H1 (cell line): Measurements from ENCODE around the gene ACTL8. TPM values are rescaled to one million over a fixed set of nuclear protein-coding genes. Genes with fewer than 3 reads are reported as not detected.

Experiments used
- CTCF ChIA-PET: fragments of 300-600 bp; sonication (Branson Sonifier 250); formaldehyde crosslinking; loops from one replicate; lab custom pipeline; 2021; ENCODE audit not compliant: partially characterized antibody; lab: Charles Lee
- POLR2A ChIA-PET: fragments of 300-600 bp; sonication (Branson Sonifier 250); formaldehyde crosslinking; loops from one replicate; lab custom pipeline; 2021; ENCODE audit warnings: inconsistent platforms; ENCODE audit not compliant: partially characterized antibody; lab: Charles Lee
- DNase-seq, 2 experiments: peaks; one replicate each; pipeline versions ENCODE4 v3.0.0 to v3.0.0-alpha.2; 2010 to 2022; ENCODE audit warnings: low spot score in 2 of 2, low read depth in 1 of 2, mixed read lengths in 1 of 2
- FAIRE-seq: peaks from 2 replicates; lab custom pipeline; 2011; peaks lifted over from hg19 to GRCh38; lab: Jason Lieb, UNC
- H2AFZ ChIP-seq: 2 replicates; pipeline ENCODE4 v1.8.1; 2012; ENCODE audit warnings: low read length, inconsistent platforms
- H2AK5ac ChIP-seq: 2 replicates; pipeline ENCODE4 v1.6.1; 2013; ENCODE audit warnings: low read depth, low read length
- H2BK120ac ChIP-seq: replicated peaks from 2 replicates; pipeline ENCODE3; 2013; ENCODE audit warnings: low read depth, low read length, inconsistent platforms
- H2BK12ac ChIP-seq: 2 replicates; pipeline ENCODE4 v1.6.1; 2013; ENCODE audit warnings: low read depth, low read length
- H2BK15ac ChIP-seq: 2 replicates; pipeline ENCODE4 v1.6.1; 2013; ENCODE audit warnings: low read length
- H2BK20ac ChIP-seq: 2 replicates; pipeline ENCODE4 v1.6.1; 2013; ENCODE audit warnings: low read length
- H2BK5ac ChIP-seq: 2 replicates; pipeline ENCODE4 v1.6.1; 2013; ENCODE audit warnings: low read depth, low read length
- H3K14ac ChIP-seq: 2 replicates; pipeline ENCODE4 v1.6.1; 2013; ENCODE audit warnings: inconsistent platforms; ENCODE audit not compliant: insufficient read length
- H3K18ac ChIP-seq: 2 replicates; pipeline ENCODE4 v1.6.1; 2013; ENCODE audit warnings: low read length; ENCODE audit errors: extremely low read depth
- H3K23ac ChIP-seq: 2 replicates; pipeline ENCODE4 v1.6.1; 2013; ENCODE audit warnings: inconsistent platforms; ENCODE audit not compliant: insufficient read length
- H3K23me2 ChIP-seq: 2 replicates; pipeline ENCODE4 v1.6.1; 2013; ENCODE audit warnings: low read depth, low read length
- H3K27ac ChIP-seq: 2 replicates; pipeline ENCODE4 v1.6.1; 2011; ENCODE audit warnings: low read depth, low read length, inconsistent platforms
- H3K27me3 ChIP-seq, 4 experiments: replicated peaks in 1 of 4; 1 replicate in 1 of 4; 2 replicates in 3 of 4; pipeline versions ENCODE4 v1.6.1 to v1.8.1; 2011 to 2013; ENCODE audit warnings: low read length in 3 of 4, mild to moderate bottlenecking in 3 of 4, inconsistent platforms in 2 of 4, mixed read lengths in 2 of 4, moderate library complexity in 1 of 4; ENCODE audit not compliant: control insufficient read depth in 3 of 4, insufficient read depth in 3 of 4; ENCODE audit errors: extremely low read depth in 1 of 4
- H3K36me3 ChIP-seq, 4 experiments: 2 replicates each; pipeline versions ENCODE4 v1.6.1 to v1.8.1; 2011 to 2013; ENCODE audit warnings: mild to moderate bottlenecking in 4 of 4, low read length in 3 of 4, moderate library complexity in 2 of 4, control low read depth in 1 of 4, inconsistent platforms in 1 of 4; ENCODE audit not compliant: insufficient read depth in 4 of 4, control insufficient read depth in 2 of 4
- H3K4ac ChIP-seq: replicated peaks from 2 replicates; pipeline ENCODE3; 2013; ENCODE audit warnings: low read length, low read depth, mixed read lengths, inconsistent platforms; ENCODE audit not compliant: insufficient read length
- H3K4me1 ChIP-seq, 4 experiments: replicated peaks in 1 of 4; 1 replicate in 1 of 4; 2 replicates in 3 of 4; pipeline versions ENCODE4 v1.6.1 to v1.8.1; 2011 to 2013; ENCODE audit warnings: low read length in 3 of 4, inconsistent platforms in 2 of 4, mixed read lengths in 1 of 4; ENCODE audit not compliant: insufficient read depth in 4 of 4, control insufficient read depth in 3 of 4
- H3K4me2 ChIP-seq, 2 experiments: 2 replicates each; pipeline versions ENCODE4 v1.6.1 to v1.8.1; 2011 to 2013; ENCODE audit warnings: low read depth in 2 of 2, low read length in 2 of 2, control low read depth in 1 of 2, inconsistent platforms in 1 of 2, mild to moderate bottlenecking in 1 of 2; ENCODE audit not compliant: insufficient read depth in 1 of 2
- H3K4me3 ChIP-seq, 4 experiments: fragments of 200-600, 300-600 bp in 1 of 4; sonication (generic), shearing (Covaris generic), sonication (Bioruptor Twin) in 1 of 4; 2 replicates each; pipeline versions ENCODE4 v1.5.1 to v1.8.1; 2011 to 2016; ENCODE audit warnings: low read length in 4 of 4, low read depth in 3 of 4, control low read depth in 2 of 4, inconsistent platforms in 2 of 4, mild to moderate bottlenecking in 2 of 4, mixed read lengths in 1 of 4, moderate library complexity in 1 of 4; ENCODE audit not compliant: insufficient read depth in 2 of 4; ENCODE audit errors: extremely low read depth in 1 of 4
- H3K56ac ChIP-seq: replicated peaks from 2 replicates; pipeline ENCODE3; 2013; ENCODE audit warnings: low read depth, mild to moderate bottlenecking, mixed read lengths, low read length, inconsistent platforms; ENCODE audit not compliant: insufficient read length
- H3K79me1 ChIP-seq: 2 replicates; pipeline ENCODE4 v1.6.1; 2013; ENCODE audit warnings: low read depth, low read length, control low read depth
- H3K79me2 ChIP-seq, 2 experiments: 2 replicates each; pipeline versions ENCODE4 v1.6.1 to v1.8.1; 2012 to 2013; ENCODE audit warnings: low read length in 2 of 2, mild to moderate bottlenecking in 2 of 2, inconsistent platforms in 1 of 2; ENCODE audit not compliant: insufficient read depth in 2 of 2, control insufficient read depth in 1 of 2
- H3K9ac ChIP-seq, 4 experiments: replicated peaks in 1 of 4; 1 replicate in 1 of 4; 2 replicates in 3 of 4; pipeline versions ENCODE4 v1.6.1 to v1.8.1; 2011 to 2013; ENCODE audit warnings: low read depth in 3 of 4, low read length in 3 of 4, control low read depth in 2 of 4, mild to moderate bottlenecking in 2 of 4, moderate library complexity in 2 of 4, inconsistent platforms in 1 of 4; ENCODE audit errors: extremely low read depth in 1 of 4
- H3K9me3 ChIP-seq, 2 experiments: 2 replicates each; pipeline versions ENCODE4 v1.6.1 to v1.8.1; 2012 to 2013; ENCODE audit warnings: mild to moderate bottlenecking in 2 of 2, moderate library complexity in 2 of 2, control low read depth in 1 of 2, inconsistent platforms in 1 of 2, low read depth in 1 of 2, low read length in 1 of 2, mixed read lengths in 1 of 2; ENCODE audit not compliant: insufficient read depth in 2 of 2
- H4K20me1 ChIP-seq, 2 experiments: replicated peaks in 1 of 2; 2 replicates each; pipeline versions ENCODE3 to v1.8.1; 2011 to 2013; ENCODE audit warnings: inconsistent platforms in 2 of 2, low read length in 2 of 2, mild to moderate bottlenecking in 1 of 2; ENCODE audit not compliant: insufficient read depth in 2 of 2, control insufficient read depth in 1 of 2
- H4K5ac ChIP-seq: 2 replicates; pipeline ENCODE4 v1.6.1; 2013; ENCODE audit warnings: low read length, low read depth, mixed read lengths, inconsistent platforms; ENCODE audit not compliant: insufficient read length
- H4K8ac ChIP-seq: 2 replicates; pipeline ENCODE4 v1.8.0; 2013; ENCODE audit warnings: mild to moderate bottlenecking, moderate library complexity, low read length, inconsistent platforms; ENCODE audit not compliant: insufficient read depth; ENCODE audit errors: extremely low read depth
- H4K91ac ChIP-seq: replicated peaks from 2 replicates; pipeline ENCODE3; 2013; ENCODE audit warnings: low read length, mixed read lengths, inconsistent platforms; ENCODE audit not compliant: insufficient read length
- CEBPB ChIP-seq: IDR thresholded peaks from 2 replicates; pipeline ENCODE4 v1.6.1; 2012; ENCODE audit warnings: low read depth, low read length
- KDM4A ChIP-seq: IDR thresholded peaks from one replicate; pipeline ENCODE4 v1.7.1; 2012; ENCODE audit warnings: low read depth, mild to moderate bottlenecking, moderate library complexity, low read length, inconsistent platforms; ENCODE audit not compliant: severe bottlenecking
- WGBS, 2 experiments: shearing (Covaris generic) in 1 of 2; methylation state at CpG; one replicate each; pipeline versions ENCODE4 v1.1.6 to v1.1.7; 2013 to 2015; ENCODE audit warnings: low lambda C conversion rate in 2 of 2, mixed read lengths in 2 of 2, inconsistent platforms in 1 of 2, low coverage in 1 of 2, missing lambda C conversion rate in 1 of 2; ENCODE audit not compliant: insufficient replicate concordance in 2 of 2, insufficient coverage in 1 of 2, insufficient read length in 1 of 2; ENCODE audit errors: extremely low coverage in 1 of 2, missing lambda C conversion rate in 1 of 2; 5-methylcytosine and 5-hydroxymethylcytosine counted together
- polyA plus RNA-seq, 7 experiments: library from polyadenylated mRNA; depleted of rRNA in 3 of 7; stranded (reverse) in 5 of 7; unstranded in 2 of 7; fragments of >200 nt in 5 of 7; fragments of 200-250 nt in 2 of 7; gene quantifications; 1 replicate in 5 of 7; 2 replicates in 1 of 7; 4 replicates in 1 of 7; pipeline versions ENCODE4 v1.2.1 to v1.2.3, GENCODE V29; 2011 to 2013; ENCODE audit warnings: missing spikeins in 2 of 7, mixed read lengths in 2 of 7
- total RNA-seq: library from RNA; stranded (reverse); fragmentation: NEBNext Ultra II Directional; extraction: Animal tissue kit (Norgen Biotek cat#: 25700); gene quantifications from 2 replicates; pipeline ENCODE4 v1.2.1, GENCODE V29; 2021
- TF ChIP-seq, protein P1 (sequence below): IDR thresholded peaks from 2 replicates; pipeline ENCODE4 v1.6.1; 2011; ENCODE audit warnings: low read depth, mild to moderate bottlenecking, low read length; ENCODE audit not compliant: insufficient read depth

The ACTL8 gene
- total and polyA plus RNA-seq, 2 of the 8 experiments (the other 6 are each of a cell fraction or from before 2014, with no cell fraction given): 0.33 to 0.47 TPM

DNA sequence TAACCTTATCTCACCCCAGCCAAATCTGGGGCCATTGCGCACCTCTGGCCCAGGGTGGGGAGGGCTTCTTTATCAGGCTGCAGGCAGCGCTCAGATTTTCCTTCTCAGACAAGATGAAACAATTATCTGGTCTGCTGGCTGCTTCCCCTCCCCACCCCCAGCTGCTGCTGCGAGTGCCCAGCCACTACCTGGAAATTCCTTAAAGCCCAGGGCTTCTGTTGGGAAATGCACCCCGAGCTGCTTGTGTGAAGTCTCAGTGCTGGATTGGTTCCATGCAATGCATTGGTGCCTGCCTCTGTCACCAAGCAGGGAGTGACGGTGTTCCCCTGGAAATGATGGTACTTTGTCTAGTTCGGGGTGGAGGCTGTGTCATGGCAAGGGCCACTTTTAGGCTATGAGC, 18.5 kb upstream of the ACTL8 start:
- FAIRE-seq: no peak
- H3K4me2 ChIP-seq: no peak overlapping the region
- H4K91ac ChIP-seq: no peak overlapping the region
- no peaks in the 10 kb centered on the region for H3K9me3 ChIP-seq
- no peak overlapping the region for H3K4me3 ChIP-seq
- H3K79me1 ChIP-seq: no peaks in the 10 kb centered on the region
- H3K27ac ChIP-seq: no peak overlapping the region
- CTCF ChIA-PET: interaction anchor here (0.7 to 2.1 kb wide), 13 partner anchors 9 to 845 kb away, joined by 3 to 13 read pairs (median 3); no protein-coding TSS in a partner anchor
- no peak overlapping the region for H3K4ac ChIP-seq
- no peak overlapping the region for H2BK5ac ChIP-seq
- 75% methylated on average over 6 of the region's 6 CpGs; no CpG with 5 or more reads in 1 of the 2 experiments for WGBS, 2 experiments
- H3K23me2 ChIP-seq: no peaks in the 10 kb centered on the region
- H2AK5ac ChIP-seq: no peak overlapping the region
- no peaks in the 10 kb centered on the region for H3K27me3 ChIP-seq
- POLR2A ChIA-PET: interaction anchor here (0.6 kb wide), 1 partner anchor 195 kb away, joined by 3 read pairs; no protein-coding TSS in a partner anchor
- no peak overlapping the region for H3K14ac ChIP-seq
- H3K4me1 ChIP-seq: peaks cover 0 to 7% (median 1%) of the 10 kb centered on the region in 4 experiments; a peak in 5 of 7 replicates
- H2AFZ ChIP-seq: no peak overlapping the region
- TF ChIP-seq CEBPB (no peak), KDM4A (no peak)
- TF ChIP-seq, protein P1, sequence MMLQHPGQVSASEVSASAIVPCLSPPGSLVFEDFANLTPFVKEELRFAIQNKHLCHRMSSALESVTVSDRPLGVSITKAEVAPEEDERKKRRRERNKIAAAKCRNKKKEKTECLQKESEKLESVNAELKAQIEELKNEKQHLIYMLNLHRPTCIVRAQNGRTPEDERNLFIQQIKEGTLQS: no peak
- H2BK120ac ChIP-seq: no peak overlapping the region
- H3K56ac ChIP-seq: no peak overlapping the region
- H4K20me1 ChIP-seq: no peaks in the 10 kb centered on the region
- no peak overlapping the region for H4K5ac ChIP-seq
- no peak for DNase-seq
- H4K8ac ChIP-seq: no peak overlapping the region; the same call in 1 of the 2 replicates
- no peaks in the 10 kb centered on the region for H3K79me2 ChIP-seq
- no peak overlapping the region for H2BK12ac ChIP-seq
- H2BK20ac ChIP-seq: no peak overlapping the region
- H3K9ac ChIP-seq: no peak overlapping the region
- no peak overlapping the region for H3K18ac ChIP-seq
- H2BK15ac ChIP-seq: no peak overlapping the region
- no peak overlapping the region for H3K23ac ChIP-seq
- no peaks in the 10 kb centered on the region for H3K36me3 ChIP-seq
